Measurements from ENCODE around the gene MTUS2.

Gene MTUS2

DNA sequence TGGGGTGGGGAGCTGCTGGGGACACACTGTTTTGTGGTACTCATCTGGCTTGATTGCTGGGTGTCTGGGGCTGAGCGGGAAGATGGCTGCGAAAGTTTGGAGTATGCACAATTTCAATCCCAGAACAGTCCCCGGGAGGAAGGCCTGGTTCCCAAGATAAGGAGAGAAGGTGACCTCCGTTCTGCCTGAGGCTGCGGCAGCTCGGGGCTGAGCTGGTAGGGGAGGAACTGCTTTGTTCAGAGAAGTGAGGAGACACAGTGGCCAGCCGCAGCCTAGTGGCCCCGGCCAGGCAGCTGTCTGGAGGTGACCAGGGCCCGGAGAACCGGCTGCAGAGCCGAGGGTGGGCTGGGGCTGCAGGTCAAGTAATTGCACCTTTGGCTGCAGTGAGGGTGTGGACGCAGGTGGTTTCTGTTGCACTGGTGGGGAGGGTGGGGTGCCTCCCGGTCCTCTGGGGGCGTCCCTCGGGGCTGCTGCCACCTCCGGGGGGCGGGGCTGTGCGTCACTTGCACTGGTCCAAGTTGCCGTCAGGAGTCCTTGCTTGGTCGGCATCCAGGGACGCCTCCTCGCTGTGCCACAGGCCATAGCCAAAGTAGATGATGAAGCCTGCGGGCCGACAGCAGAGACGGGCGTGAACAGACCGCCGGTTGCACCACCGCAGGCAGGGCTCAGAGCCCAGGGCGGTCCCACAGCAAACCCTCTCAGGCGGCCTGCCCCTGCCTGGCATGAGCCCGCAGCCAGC, 694.0 kb downstream of the MTUS2 start:
- no peak for TF ChIP-seq EZH2phosphoT487 (IDR thresholded peaks at IDR 0.05; ENCODE audit: borderline replicate concordance, low read length)
- TF ChIP-seq, protein P1, sequence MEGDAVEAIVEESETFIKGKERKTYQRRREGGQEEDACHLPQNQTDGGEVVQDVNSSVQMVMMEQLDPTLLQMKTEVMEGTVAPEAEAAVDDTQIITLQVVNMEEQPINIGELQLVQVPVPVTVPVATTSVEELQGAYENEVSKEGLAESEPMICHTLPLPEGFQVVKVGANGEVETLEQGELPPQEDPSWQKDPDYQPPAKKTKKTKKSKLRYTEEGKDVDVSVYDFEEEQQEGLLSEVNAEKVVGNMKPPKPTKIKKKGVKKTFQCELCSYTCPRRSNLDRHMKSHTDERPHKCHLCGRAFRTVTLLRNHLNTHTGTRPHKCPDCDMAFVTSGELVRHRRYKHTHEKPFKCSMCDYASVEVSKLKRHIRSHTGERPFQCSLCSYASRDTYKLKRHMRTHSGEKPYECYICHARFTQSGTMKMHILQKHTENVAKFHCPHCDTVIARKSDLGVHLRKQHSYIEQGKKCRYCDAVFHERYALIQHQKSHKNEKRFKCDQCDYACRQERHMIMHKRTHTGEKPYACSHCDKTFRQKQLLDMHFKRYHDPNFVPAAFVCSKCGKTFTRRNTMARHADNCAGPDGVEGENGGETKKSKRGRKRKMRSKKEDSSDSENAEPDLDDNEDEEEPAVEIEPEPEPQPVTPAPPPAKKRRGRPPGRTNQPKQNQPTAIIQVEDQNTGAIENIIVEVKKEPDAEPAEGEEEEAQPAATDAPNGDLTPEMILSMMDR (IDR thresholded peaks at IDR 0.05; ENCODE audit: low read depth, low read length, poor library complexity, severe bottlenecking), result no peak
- no peaks in the 10 kb centered on the region for H3K4me1 ChIP-seq (ENCODE audit: control insufficient read depth, low read length)
- H3K27ac ChIP-seq (ENCODE audit: low read depth, low read length), result no peak overlapping the region
- H3F3A ChIP-seq (ENCODE audit: control insufficient read depth, insufficient read depth), result peaks cover 9% of the 10 kb centered on the region
- peaks cover 74% of the 10 kb centered on the region for H3K36me3 ChIP-seq (ENCODE audit: control insufficient read depth, low read length)
- H3K4me3 ChIP-seq (ENCODE audit: low read length), result no peak overlapping the region
- H3K9me2 ChIP-seq (replicated peaks; ENCODE audit: control insufficient read depth, low read length), result no peaks in the 10 kb centered on the region
- no peaks in the 10 kb centered on the region for H3K27me3 ChIP-seq (ENCODE audit: control insufficient read depth, low read length)
- H4K20me1 ChIP-seq (ENCODE audit: control insufficient read depth, insufficient read depth, low read depth, low read length), result no peaks in the 10 kb centered on the region
- no peak overlapping the region for H3K4me2 ChIP-seq (ENCODE audit: low read length)
- H3K79me2 ChIP-seq (ENCODE audit: control insufficient read depth, low read length), result no peaks in the 10 kb centered on the region
- no peaks in the 10 kb centered on the region for H3K9me3 ChIP-seq (ENCODE audit: control insufficient read depth, insufficient read depth, low read length)

DNA sequence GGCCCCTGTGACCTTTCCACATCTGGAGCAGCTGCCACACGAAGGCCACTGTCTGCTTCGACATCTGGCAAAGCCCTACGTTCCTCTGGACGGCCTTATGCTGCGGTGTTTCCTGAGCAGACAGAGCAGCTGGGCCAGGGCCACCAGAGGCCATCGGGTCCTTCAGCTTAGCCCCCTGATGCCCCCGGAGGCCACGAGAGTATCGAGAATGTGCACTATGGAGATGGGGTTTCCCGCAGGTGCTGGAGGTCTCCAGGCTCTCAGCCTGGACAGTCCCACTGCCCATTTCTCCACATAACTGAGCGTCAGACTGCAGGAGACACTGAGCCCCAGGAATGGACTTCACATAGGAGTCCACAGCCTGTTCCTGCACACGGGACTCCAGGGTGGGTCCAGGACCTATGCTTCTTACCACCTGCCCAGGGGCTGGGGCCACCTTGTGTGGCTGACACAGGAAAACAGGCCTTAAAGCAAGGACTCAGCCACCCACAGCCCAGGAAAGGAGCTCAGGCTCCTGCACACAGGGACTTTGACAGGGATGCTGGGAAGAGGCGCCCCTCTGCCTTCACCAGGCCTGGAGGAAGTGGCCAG, 694.7 kb downstream of the MTUS2 start:
- no peaks in the 10 kb centered on the region for H3K4me1 ChIP-seq (ENCODE audit: control insufficient read depth, low read length)
- no peaks in the 10 kb centered on the region for H3K9me2 ChIP-seq (replicated peaks; ENCODE audit: control insufficient read depth, low read length)
- no peaks in the 10 kb centered on the region for H3K79me2 ChIP-seq (ENCODE audit: control insufficient read depth, low read length)
- H3K9me3 ChIP-seq (ENCODE audit: control insufficient read depth, insufficient read depth, low read length), result no peaks in the 10 kb centered on the region
- H3K27me3 ChIP-seq (ENCODE audit: control insufficient read depth, low read length), result no peaks in the 10 kb centered on the region
- H3K4me3 ChIP-seq (ENCODE audit: low read length), result no peak overlapping the region
- H3K36me3 ChIP-seq (ENCODE audit: control insufficient read depth, low read length), result peaks cover 81% of the 10 kb centered on the region
- H3K27ac ChIP-seq (ENCODE audit: low read depth, low read length), result no peak overlapping the region
- H3K4me2 ChIP-seq (ENCODE audit: low read length), result no peak overlapping the region
- H3F3A ChIP-seq (ENCODE audit: control insufficient read depth, insufficient read depth), result peaks cover 2% of the 10 kb centered on the region
- no peak for TF ChIP-seq EZH2phosphoT487 (IDR thresholded peaks at IDR 0.05; ENCODE audit: borderline replicate concordance, low read length)
- TF ChIP-seq, protein P1 (IDR thresholded peaks at IDR 0.05; ENCODE audit: low read depth, low read length, poor library complexity, severe bottlenecking), result no peak
- no peaks in the 10 kb centered on the region for H4K20me1 ChIP-seq (ENCODE audit: control insufficient read depth, insufficient read depth, low read depth, low read length)

DNA sequence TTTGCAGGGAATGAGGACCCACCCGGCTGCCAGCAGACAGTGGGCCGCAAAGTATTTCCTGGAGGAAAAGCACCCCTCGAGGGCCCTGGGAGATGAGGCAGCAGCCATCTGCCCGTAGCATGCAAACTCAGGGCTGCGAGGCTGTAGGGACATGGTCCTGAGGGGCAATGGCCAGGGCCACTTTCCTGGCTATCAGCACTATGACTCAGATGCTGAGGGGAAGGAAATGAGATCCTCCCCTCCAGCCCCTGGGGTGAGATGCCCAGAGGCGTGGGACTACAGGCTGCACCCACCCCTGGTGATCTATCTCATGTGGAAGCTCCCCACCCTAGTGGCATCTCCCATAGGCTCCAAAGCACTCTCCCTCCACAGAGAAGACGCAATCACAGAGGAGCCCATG, 695.2 kb downstream of the MTUS2 start:
- no peak for TF ChIP-seq EZH2phosphoT487 (IDR thresholded peaks at IDR 0.05; ENCODE audit: borderline replicate concordance, low read length)
- TF ChIP-seq, protein P1 (IDR thresholded peaks at IDR 0.05; ENCODE audit: low read depth, low read length, poor library complexity, severe bottlenecking), result no peak
- Histone ChIP-seq H3K4me3 (ENCODE audit: low read length) (no peak overlapping the region), H3K4me1 (ENCODE audit: control insufficient read depth, low read length) (no peaks in the 10 kb centered on the region), H4K20me1 (ENCODE audit: control insufficient read depth, insufficient read depth, low read depth, low read length) (no peaks in the 10 kb centered on the region), H3F3A (ENCODE audit: control insufficient read depth, insufficient read depth) (no peaks in the 10 kb centered on the region; the same call in 1 of the 2 replicates), H3K79me2 (ENCODE audit: control insufficient read depth, low read length) (no peaks in the 10 kb centered on the region), H3K9me2 (replicated peaks; ENCODE audit: control insufficient read depth, low read length) (no peaks in the 10 kb centered on the region), H3K27me3 (ENCODE audit: control insufficient read depth, low read length) (no peaks in the 10 kb centered on the region), H3K36me3 (ENCODE audit: control insufficient read depth, low read length) (peaks cover 86% of the 10 kb centered on the region), H3K27ac (ENCODE audit: low read depth, low read length) (no peak overlapping the region), H3K4me2 (ENCODE audit: low read length) (no peak overlapping the region), H3K9me3 (ENCODE audit: control insufficient read depth, insufficient read depth, low read length) (no peaks in the 10 kb centered on the region)

All from DOHH2 (cell line).